Skeletal muscle satellite cell (primary cell): Measurements from ENCODE around the gene CSRP1.
A peak's percentile ranks its signal among the peaks of the same experiment; 100 is the strongest.

Experiments used
- H3K27me3 ChIP-seq: 2 replicates; pipeline ENCODE4 v1.7.0; 2013; ENCODE audit warnings: low read length; ENCODE audit not compliant: control insufficient read depth, insufficient read depth
- H3K36me3 ChIP-seq: 2 replicates; pipeline ENCODE4 v1.7.0; 2013; ENCODE audit warnings: mild to moderate bottlenecking, control low read depth, low read length; ENCODE audit not compliant: insufficient read depth
- H3K4me1 ChIP-seq: 2 replicates; pipeline ENCODE4 v1.7.0; 2013; ENCODE audit warnings: low read length; ENCODE audit not compliant: control insufficient read depth, insufficient read depth
- H3K4me2 ChIP-seq: 2 replicates; pipeline ENCODE4 v1.7.0; 2013; ENCODE audit warnings: mild to moderate bottlenecking, low read length
- H3K4me3 ChIP-seq: 2 replicates; pipeline ENCODE4 v1.7.0; 2013; ENCODE audit warnings: low read length
- H3K9ac ChIP-seq: 2 replicates; pipeline ENCODE4 v1.7.0; 2013; ENCODE audit warnings: mild to moderate bottlenecking, low read depth, low read length, moderate library complexity
- H3K9me3 ChIP-seq: replicated peaks from 2 replicates; pipeline ENCODE4 v1.7.0; 2013; ENCODE audit warnings: mild to moderate bottlenecking, control low read depth, low read length

The CSRP1 gene

GRCh38 chr1:201544710-201545109 is 37.8 kb upstream of the CSRP1 start:
- no peak overlapping the region for H3K9ac ChIP-seq
- no peaks in the 10 kb centered on the region for H3K9me3 ChIP-seq
- H3K36me3 ChIP-seq, result no peaks in the 10 kb centered on the region
- H3K4me3 ChIP-seq, result no peak overlapping the region
- no peak overlapping the region for H3K4me2 ChIP-seq
- H3K4me1 ChIP-seq, result peaks cover 52% of the 10 kb centered on the region
- no peaks in the 10 kb centered on the region for H3K27me3 ChIP-seq

- Histone ChIP-seq H3K4me2 (peak overlapping the region; percentile 89), H3K9ac (peak overlapping the region; percentile 19), H3K27me3 (no peaks in the 10 kb centered on the region), H3K9me3 (no peaks in the 10 kb centered on the region), H3K4me3 (peak overlapping the region; percentile 37), H3K36me3 (no peaks in the 10 kb centered on the region), H3K4me1 (peaks cover 52% of the 10 kb centered on the region)
Observed at GRCh38 chr1:201543871-201544642, 37.1 kb upstream of the CSRP1 start.

GRCh38 chr1:201542309-201543035 is 35.5 kb upstream of the CSRP1 start:
- Histone ChIP-seq H3K27me3 (no peaks in the 10 kb centered on the region), H3K9ac (peak overlapping the region; percentile 74), H3K9me3 (no peaks in the 10 kb centered on the region), H3K36me3 (no peaks in the 10 kb centered on the region), H3K4me3 (peak overlapping the region; percentile 16), H3K4me2 (peak overlapping the region; percentile 89), H3K4me1 (peaks cover 65% of the 10 kb centered on the region)

GRCh38 chr1:201540846-201541735 is 34.2 kb upstream of the CSRP1 start:
- peak overlapping the region; percentile 86 for H3K4me3 ChIP-seq
- peaks cover 75% of the 10 kb centered on the region for H3K4me1 ChIP-seq
- H3K36me3 ChIP-seq, result no peaks in the 10 kb centered on the region
- H3K9ac ChIP-seq, result peak overlapping the region; percentile 91
- H3K4me2 ChIP-seq, result peak overlapping the region; percentile 89
- H3K27me3 ChIP-seq, result no peaks in the 10 kb centered on the region
- H3K9me3 ChIP-seq, result no peaks in the 10 kb centered on the region

- Histone ChIP-seq H3K4me3 (peak overlapping the region; percentile 86), H3K36me3 (no peaks in the 10 kb centered on the region), H3K9ac (peak overlapping the region; percentile 91), H3K9me3 (no peaks in the 10 kb centered on the region), H3K4me2 (peak overlapping the region; percentile 89), H3K4me1 (peaks cover 80% of the 10 kb centered on the region), H3K27me3 (no peaks in the 10 kb centered on the region)
Observed at GRCh38 chr1:201539561-201540431, 32.9 kb upstream of the CSRP1 start.

GRCh38 chr1:201538612-201539551 is 32.0 kb upstream of the CSRP1 start, which contains the start of gene NAV1:
Gene NAV1, plus strand, starts transcription at chr1:201539127. Its CDS starts 83,758 bp downstream, at chr1:201622885.
- Histone ChIP-seq H3K27me3 (no peaks in the 10 kb centered on the region), H3K36me3 (no peaks in the 10 kb centered on the region), H3K9me3 (no peaks in the 10 kb centered on the region), H3K4me3 (peak within 1 kb of the TSS; percentile 86), H3K4me1 (peaks cover 76% of the 10 kb centered on the region), H3K4me2 (peak within 1 kb of the TSS; percentile 89), H3K9ac (peak within 1 kb of the TSS; percentile 91)

- Histone ChIP-seq H3K36me3 (no peaks in the 10 kb centered on the region), H3K9ac (peak overlapping the region; percentile 91), H3K4me2 (peak overlapping the region; percentile 89), H3K4me3 (peak overlapping the region; percentile 86), H3K4me1 (peaks cover 67% of the 10 kb centered on the region), H3K9me3 (no peaks in the 10 kb centered on the region), H3K27me3 (no peaks in the 10 kb centered on the region)
Observed at GRCh38 chr1:201537891-201538611, 31.1 kb upstream of the CSRP1 start.

- no peaks in the 10 kb centered on the region for H3K9me3 ChIP-seq
- H3K4me3 ChIP-seq, result peak overlapping the region; percentile 58
- no peak overlapping the region for H3K9ac ChIP-seq
- no peaks in the 10 kb centered on the region for H3K36me3 ChIP-seq
- H3K4me2 ChIP-seq, result peak overlapping the region; percentile 79
- no peaks in the 10 kb centered on the region for H3K27me3 ChIP-seq
- peaks cover 62% of the 10 kb centered on the region for H3K4me1 ChIP-seq
Observed at GRCh38 chr1:201537467-201537866, 30.5 kb upstream of the CSRP1 start.

- peak overlapping the region; percentile 51 for H3K9ac ChIP-seq
- H3K4me2 ChIP-seq, result peak overlapping the region; percentile 79
- H3K9me3 ChIP-seq, result no peaks in the 10 kb centered on the region
- H3K36me3 ChIP-seq, result no peaks in the 10 kb centered on the region
- H3K4me3 ChIP-seq, result peak overlapping the region; percentile 58
- H3K4me1 ChIP-seq, result peaks cover 60% of the 10 kb centered on the region
- H3K27me3 ChIP-seq, result no peaks in the 10 kb centered on the region
Observed at GRCh38 chr1:201537028-201537427, 30.1 kb upstream of the CSRP1 start.
